IMR-90 (cell line): ENCODE measurements around the gene OMD.

Source experiments
- BHLHE40 ChIP-seq: fragments of 150-350 bp; IDR thresholded peaks from 2 replicates; pipeline ENCODE4 v1.6.1; 2016; ENCODE audit warnings: mild to moderate bottlenecking, low read depth, low read length
- CEBPB ChIP-seq: IDR thresholded peaks from 2 replicates; pipeline ENCODE4 v1.6.1; 2012; ENCODE audit warnings: low read depth, low read length, improper control_type of control experiment
- FOS ChIP-seq: fragments of 150-350 bp; IDR thresholded peaks from 2 replicates; pipeline ENCODE4 v1.6.1; 2016; ENCODE audit warnings: low read depth, low read length
- MXI1 ChIP-seq: IDR thresholded peaks from 2 replicates; pipeline ENCODE4 v1.6.1; 2012; ENCODE audit warnings: low read depth, mild to moderate bottlenecking, low read length, moderate library complexity, borderline replicate concordance
- POLR2A ChIP-seq: IDR thresholded peaks from 2 replicates; pipeline ENCODE4 v1.6.1; 2012; ENCODE audit warnings: mild to moderate bottlenecking, low read depth, low read length
- RAD21 ChIP-seq: IDR thresholded peaks from 2 replicates; pipeline ENCODE4 v1.6.1; 2012; ENCODE audit warnings: low read length, improper control_type of control experiment
- RCOR1 ChIP-seq: IDR thresholded peaks from 2 replicates; pipeline ENCODE4 v1.6.1; 2012; ENCODE audit warnings: mild to moderate bottlenecking, low read length, improper control_type of control experiment; ENCODE audit not compliant: insufficient replicate concordance
- SMC3 ChIP-seq: fragments of 150-350 bp; IDR thresholded peaks from 2 replicates; pipeline ENCODE4 v1.6.1; 2016; ENCODE audit warnings: low read depth, mild to moderate bottlenecking, antibody characterized with exemption, low read length, moderate library complexity
- USF2 ChIP-seq: fragments of 150-350 bp; IDR thresholded peaks from 2 replicates; pipeline ENCODE4 v1.6.1; 2017; ENCODE audit warnings: mild to moderate bottlenecking, antibody characterized with exemption, low read length, low read depth
- TF ChIP-seq, protein P1 (sequence below): conservative IDR thresholded peaks from 2 replicates; pipeline ENCODE4 v1.5.1; 2012; ENCODE audit warnings: mild to moderate bottlenecking, low read depth, low read length, improper control_type of control experiment
- TF ChIP-seq, protein P2 (sequence below): fragments of 150-350 bp; IDR thresholded peaks from 2 replicates; pipeline ENCODE4 v1.6.1; 2016; ENCODE audit warnings: low read depth, mild to moderate bottlenecking, low read length, moderate library complexity, borderline replicate concordance

DNA sequence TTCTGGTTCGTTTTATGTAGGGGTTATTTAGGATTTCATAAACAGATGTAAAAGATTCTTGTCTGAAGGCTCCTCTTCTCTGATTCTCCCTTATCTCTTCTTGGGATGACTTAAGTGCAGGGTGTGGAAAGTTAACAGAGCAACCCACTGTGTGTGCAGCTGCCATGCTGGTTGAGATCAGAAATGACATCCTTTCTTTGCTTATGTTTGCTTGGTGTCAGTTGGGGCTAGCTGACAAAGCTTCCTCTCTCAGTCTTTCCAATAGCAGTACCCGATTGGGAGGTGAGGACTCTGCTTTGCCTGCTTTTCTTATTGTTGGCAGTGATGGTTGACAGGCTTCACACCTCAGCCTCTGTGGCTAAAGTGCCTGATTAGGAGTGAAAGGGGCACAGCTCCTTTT lies 46.4 kb downstream of the OMD start:
- TF ChIP-seq, protein P1, sequence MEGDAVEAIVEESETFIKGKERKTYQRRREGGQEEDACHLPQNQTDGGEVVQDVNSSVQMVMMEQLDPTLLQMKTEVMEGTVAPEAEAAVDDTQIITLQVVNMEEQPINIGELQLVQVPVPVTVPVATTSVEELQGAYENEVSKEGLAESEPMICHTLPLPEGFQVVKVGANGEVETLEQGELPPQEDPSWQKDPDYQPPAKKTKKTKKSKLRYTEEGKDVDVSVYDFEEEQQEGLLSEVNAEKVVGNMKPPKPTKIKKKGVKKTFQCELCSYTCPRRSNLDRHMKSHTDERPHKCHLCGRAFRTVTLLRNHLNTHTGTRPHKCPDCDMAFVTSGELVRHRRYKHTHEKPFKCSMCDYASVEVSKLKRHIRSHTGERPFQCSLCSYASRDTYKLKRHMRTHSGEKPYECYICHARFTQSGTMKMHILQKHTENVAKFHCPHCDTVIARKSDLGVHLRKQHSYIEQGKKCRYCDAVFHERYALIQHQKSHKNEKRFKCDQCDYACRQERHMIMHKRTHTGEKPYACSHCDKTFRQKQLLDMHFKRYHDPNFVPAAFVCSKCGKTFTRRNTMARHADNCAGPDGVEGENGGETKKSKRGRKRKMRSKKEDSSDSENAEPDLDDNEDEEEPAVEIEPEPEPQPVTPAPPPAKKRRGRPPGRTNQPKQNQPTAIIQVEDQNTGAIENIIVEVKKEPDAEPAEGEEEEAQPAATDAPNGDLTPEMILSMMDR: no peak
- no peak for TF ChIP-seq POLR2A
- no peak for TF ChIP-seq CEBPB
- no peak for TF ChIP-seq FOS
- TF ChIP-seq, protein P2, sequence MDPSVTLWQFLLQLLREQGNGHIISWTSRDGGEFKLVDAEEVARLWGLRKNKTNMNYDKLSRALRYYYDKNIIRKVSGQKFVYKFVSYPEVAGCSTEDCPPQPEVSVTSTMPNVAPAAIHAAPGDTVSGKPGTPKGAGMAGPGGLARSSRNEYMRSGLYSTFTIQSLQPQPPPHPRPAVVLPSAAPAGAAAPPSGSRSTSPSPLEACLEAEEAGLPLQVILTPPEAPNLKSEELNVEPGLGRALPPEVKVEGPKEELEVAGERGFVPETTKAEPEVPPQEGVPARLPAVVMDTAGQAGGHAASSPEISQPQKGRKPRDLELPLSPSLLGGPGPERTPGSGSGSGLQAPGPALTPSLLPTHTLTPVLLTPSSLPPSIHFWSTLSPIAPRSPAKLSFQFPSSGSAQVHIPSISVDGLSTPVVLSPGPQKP: no peak
- no peak for TF ChIP-seq USF2
- no peak for TF ChIP-seq RAD21
- TF ChIP-seq BHLHE40: no peak
- no peak for TF ChIP-seq MXI1
- no peak for TF ChIP-seq RCOR1
- TF ChIP-seq SMC3: no peak
